ENCODE measurements around the gene SYNE2.

Gene SYNE2

DNA sequence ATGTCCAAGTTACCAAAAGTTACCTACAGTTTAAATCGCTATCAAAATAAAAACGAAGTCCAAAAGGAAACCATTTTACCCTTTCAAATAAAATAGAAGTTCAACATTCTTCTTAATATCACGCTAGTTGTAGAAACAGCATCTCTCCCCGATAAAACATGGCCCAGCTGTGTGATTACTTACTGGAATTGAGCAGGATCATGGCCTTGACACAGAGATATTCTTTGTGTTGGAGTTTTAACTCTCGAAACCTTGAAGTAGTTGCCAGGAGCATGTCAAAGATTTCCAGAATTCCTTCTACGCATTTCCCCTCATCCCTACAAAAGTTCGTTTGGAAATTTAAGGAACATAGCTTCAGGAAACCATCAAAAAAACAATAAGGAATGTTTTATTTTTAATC, 396.6 kb downstream of the SYNE2 start:
- Histone ChIP-seq H3K4me3 (ENCODE audit: low read length) (no peak overlapping the region), H3K36me3 (ENCODE audit: control insufficient read depth, low read depth, low read length) (no peaks in the 10 kb centered on the region), H3K4me1 (ENCODE audit: control insufficient read depth, low read depth, low read length) (no peaks in the 10 kb centered on the region), H3K9me3 (ENCODE audit: control insufficient read depth, low read depth, low read length) (no peaks in the 10 kb centered on the region), H3K27ac (ENCODE audit: low read length) (no peak overlapping the region), H3K9ac (ENCODE audit: low read length) (no peak overlapping the region), H3K27me3 (ENCODE audit: control insufficient read depth, insufficient read depth, low read length) (no peaks in the 10 kb centered on the region)

- Histone ChIP-seq H3K27ac (ENCODE audit: low read length) (no peak overlapping the region), H3K36me3 (ENCODE audit: control insufficient read depth, low read depth, low read length) (no peaks in the 10 kb centered on the region), H3K27me3 (ENCODE audit: control insufficient read depth, insufficient read depth, low read length) (no peaks in the 10 kb centered on the region), H3K4me1 (ENCODE audit: control insufficient read depth, low read depth, low read length) (peaks cover 3% of the 10 kb centered on the region), H3K4me3 (ENCODE audit: low read length) (no peak overlapping the region), H3K9ac (ENCODE audit: low read length) (no peak overlapping the region), H3K9me3 (ENCODE audit: control insufficient read depth, low read depth, low read length) (no peaks in the 10 kb centered on the region)
Measured at GRCh38 chr14:64253672-64254071, 400.9 kb downstream of the SYNE2 start.

- Histone ChIP-seq H3K9me3 (ENCODE audit: control insufficient read depth, low read depth, low read length) (no peaks in the 10 kb centered on the region), H3K27me3 (ENCODE audit: control insufficient read depth, insufficient read depth, low read length) (no peaks in the 10 kb centered on the region), H3K4me3 (ENCODE audit: low read length) (no peak overlapping the region), H3K9ac (ENCODE audit: low read length) (no peak overlapping the region), H3K36me3 (ENCODE audit: control insufficient read depth, low read depth, low read length) (no peaks in the 10 kb centered on the region), H3K4me1 (ENCODE audit: control insufficient read depth, low read depth, low read length) (peaks cover 3% of the 10 kb centered on the region), H3K27ac (ENCODE audit: low read length) (no peak overlapping the region)
Measured at GRCh38 chr14:64255756-64256155, 403.0 kb downstream of the SYNE2 start.

GRCh38 chr14:64260418-64260817, 407.6 kb downstream of the SYNE2 start:
- Histone ChIP-seq H3K36me3 (ENCODE audit: control insufficient read depth, low read depth, low read length) (no peaks in the 10 kb centered on the region), H3K27me3 (ENCODE audit: control insufficient read depth, insufficient read depth, low read length) (no peaks in the 10 kb centered on the region), H3K9ac (ENCODE audit: low read length) (no peak overlapping the region), H3K9me3 (ENCODE audit: control insufficient read depth, low read depth, low read length) (no peaks in the 10 kb centered on the region), H3K27ac (ENCODE audit: low read length) (no peak overlapping the region), H3K4me1 (ENCODE audit: control insufficient read depth, low read depth, low read length) (peaks cover 3% of the 10 kb centered on the region), H3K4me3 (ENCODE audit: low read length) (no peak overlapping the region)

DNA sequence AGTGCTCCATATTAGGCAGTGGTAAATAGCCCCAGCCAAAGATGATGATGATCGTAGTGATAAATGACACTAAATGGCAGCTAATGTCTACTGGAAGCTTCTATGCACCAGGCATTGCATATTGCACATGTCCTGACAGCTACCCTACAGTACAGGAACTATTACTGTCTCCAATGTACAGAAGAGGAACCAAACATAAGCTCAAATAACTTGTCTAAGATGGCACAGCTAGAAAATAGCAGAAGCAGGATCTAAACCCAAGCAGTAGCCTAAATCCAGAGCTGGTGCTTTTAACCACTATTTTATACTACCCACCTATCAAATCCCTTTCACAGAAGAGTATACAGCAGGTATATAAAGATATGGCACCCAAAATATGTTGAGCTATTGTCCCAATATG, 412.4 kb downstream of the SYNE2 start:
- H3K4me1 ChIP-seq (ENCODE audit: control insufficient read depth, low read depth, low read length) = no peaks in the 10 kb centered on the region
- H3K27me3 ChIP-seq (ENCODE audit: control insufficient read depth, insufficient read depth, low read length) = no peaks in the 10 kb centered on the region
- no peak overlapping the region for H3K27ac ChIP-seq (ENCODE audit: low read length)
- no peak overlapping the region for H3K9ac ChIP-seq (ENCODE audit: low read length)
- no peak overlapping the region for H3K4me3 ChIP-seq (ENCODE audit: low read length)
- H3K36me3 ChIP-seq (ENCODE audit: control insufficient read depth, low read depth, low read length) = no peaks in the 10 kb centered on the region
- H3K9me3 ChIP-seq (ENCODE audit: control insufficient read depth, low read depth, low read length) = no peaks in the 10 kb centered on the region

GRCh38 chr14:64266239-64266638, 413.4 kb downstream of the SYNE2 start:
- Histone ChIP-seq H3K27me3 (ENCODE audit: control insufficient read depth, insufficient read depth, low read length) (no peaks in the 10 kb centered on the region), H3K27ac (ENCODE audit: low read length) (no peak overlapping the region), H3K4me1 (ENCODE audit: control insufficient read depth, low read depth, low read length) (no peaks in the 10 kb centered on the region), H3K9me3 (ENCODE audit: control insufficient read depth, low read depth, low read length) (no peaks in the 10 kb centered on the region), H3K4me3 (ENCODE audit: low read length) (no peak overlapping the region), H3K9ac (ENCODE audit: low read length) (no peak overlapping the region), H3K36me3 (ENCODE audit: control insufficient read depth, low read depth, low read length) (no peaks in the 10 kb centered on the region)

DNA sequence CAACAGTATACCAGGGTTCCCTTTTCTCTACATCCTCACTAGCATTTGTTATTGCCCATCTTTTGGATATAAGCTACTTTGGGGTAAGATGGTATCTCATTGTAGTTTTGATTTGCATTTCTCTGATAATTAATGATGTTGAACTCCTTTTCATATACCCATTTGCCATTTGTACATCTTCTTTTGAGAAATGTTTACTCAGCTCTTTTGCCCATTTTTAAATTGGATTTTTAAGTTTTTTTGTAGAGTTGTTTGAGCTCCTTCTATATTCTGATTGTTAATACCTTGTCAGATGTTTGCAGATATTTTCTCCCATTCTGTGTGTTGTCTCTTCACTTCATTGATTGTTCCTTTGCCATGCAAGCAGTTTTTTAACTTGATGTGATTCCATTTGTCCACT, 419.2 kb downstream of the SYNE2 start:
- no peaks in the 10 kb centered on the region for H3K4me1 ChIP-seq (ENCODE audit: control insufficient read depth, low read depth, low read length)
- H3K4me3 ChIP-seq (ENCODE audit: low read length) = no peak overlapping the region
- H3K27ac ChIP-seq (ENCODE audit: low read length) = no peak overlapping the region
- H3K36me3 ChIP-seq (ENCODE audit: control insufficient read depth, low read depth, low read length) = no peaks in the 10 kb centered on the region
- H3K9ac ChIP-seq (ENCODE audit: low read length) = no peak overlapping the region
- no peaks in the 10 kb centered on the region for H3K27me3 ChIP-seq (ENCODE audit: control insufficient read depth, insufficient read depth, low read length)
- H3K9me3 ChIP-seq (ENCODE audit: control insufficient read depth, low read depth, low read length) = no peaks in the 10 kb centered on the region
